ENCODE measurements around the gene STKLD1. TPM values are rescaled to one million over a fixed set of nuclear protein-coding genes. Genes with fewer than 3 reads are reported as not detected.

The STKLD1 gene
- total RNA-seq, 5 donors from 2014 or later (not counting 1 experiment from before 2014, with no cell fraction given), result 0.49 to 1.1 (median 0.70) TPM

- Histone ChIP-seq H3K4me3 (ENCODE audit: control insufficient read depth in 1 of 2, extremely low read depth in 1 of 2, low read length in 1 of 2) (no peak overlapping the region), H3K27me3 (replicated peaks in 1 of 2; ENCODE audit: control insufficient read depth in 2 of 2, extremely low read depth in 1 of 2, insufficient read depth in 2 of 2, low read length in 1 of 2) (peaks cover 0 to 15% of the 10 kb centered on the region in 2 experiments), H3K36me3 (ENCODE audit: control insufficient read depth in 2 of 2, extremely low read depth in 1 of 2, insufficient read depth in 1 of 2, low read length in 1 of 2) (peaks cover 0 to under 1% of the 10 kb centered on the region in 2 donors), H3K9me3 (no peaks in the 10 kb centered on the region), H3K4me1 (ENCODE audit: control insufficient read depth in 1 of 2, extremely low read depth in 1 of 2, insufficient read depth in 2 of 2, low read length in 2 of 2) (peaks cover 0 to 6% of the 10 kb centered on the region in 2 experiments), H3K27ac (ENCODE audit: low read length) (no peak overlapping the region)
- ChIA-PET CTCF (no interaction called here), POLR2A (no interaction called here)
- no peak for DNase-seq
- Mint-ChIP-seq H3K27ac (no peak overlapping the region), H3K9me3 (no peaks in the 10 kb centered on the region), H3K36me3 (no peaks in the 10 kb centered on the region), H3K4me3 (no peak overlapping the region), H3K4me1 (no peaks in the 10 kb centered on the region), H3K27me3 (no peaks in the 10 kb centered on the region)
- no peak for ATAC-seq (replicated peaks in 1 of 4)
- 86% methylated on average over 3 of the region's 6 CpGs for WGBS (ENCODE audit: insufficient coverage)
These were observed 21.2 kb downstream of the STKLD1 start for GRCh38 chr9:133397370-133397769.

GRCh38 chr9:133397895-133398294 lies 21.7 kb downstream of the STKLD1 start:
- DNase-seq (no peak), ATAC-seq (replicated peaks in 1 of 4) (no peak)
- no peak overlapping the region for H3K4me3 Mint-ChIP-seq
- H3K9me3 Mint-ChIP-seq, result no peaks in the 10 kb centered on the region
- no peak overlapping the region for H3K27ac Mint-ChIP-seq
- H3K9me3 ChIP-seq, result no peaks in the 10 kb centered on the region
- H3K27me3 Mint-ChIP-seq, result no peaks in the 10 kb centered on the region
- peaks cover 0 to 15% of the 10 kb centered on the region in 2 experiments for H3K27me3 ChIP-seq (replicated peaks in 1 of 2; ENCODE audit: control insufficient read depth in 2 of 2, extremely low read depth in 1 of 2, insufficient read depth in 2 of 2, low read length in 1 of 2)
- H3K4me1 ChIP-seq (ENCODE audit: control insufficient read depth in 1 of 2, extremely low read depth in 1 of 2, insufficient read depth in 2 of 2, low read length in 2 of 2), result peaks cover 0 to 6% of the 10 kb centered on the region in 2 experiments
- 75% methylated on average over 4 of the region's 9 CpGs for WGBS (ENCODE audit: insufficient coverage)
- POLR2A ChIA-PET, result no interaction called here
- CTCF ChIA-PET, result no interaction called here
- H3K27ac ChIP-seq (ENCODE audit: low read length), result no peak overlapping the region
- peaks cover 0 to 5% of the 10 kb centered on the region in 2 donors for H3K36me3 ChIP-seq (ENCODE audit: control insufficient read depth in 2 of 2, extremely low read depth in 1 of 2, insufficient read depth in 1 of 2, low read length in 1 of 2)
- H3K4me1 Mint-ChIP-seq, result no peaks in the 10 kb centered on the region
- H3K4me3 ChIP-seq (ENCODE audit: control insufficient read depth in 1 of 2, extremely low read depth in 1 of 2, low read length in 1 of 2), result no peak overlapping the region
- H3K36me3 Mint-ChIP-seq, result no peaks in the 10 kb centered on the region

DNA sequence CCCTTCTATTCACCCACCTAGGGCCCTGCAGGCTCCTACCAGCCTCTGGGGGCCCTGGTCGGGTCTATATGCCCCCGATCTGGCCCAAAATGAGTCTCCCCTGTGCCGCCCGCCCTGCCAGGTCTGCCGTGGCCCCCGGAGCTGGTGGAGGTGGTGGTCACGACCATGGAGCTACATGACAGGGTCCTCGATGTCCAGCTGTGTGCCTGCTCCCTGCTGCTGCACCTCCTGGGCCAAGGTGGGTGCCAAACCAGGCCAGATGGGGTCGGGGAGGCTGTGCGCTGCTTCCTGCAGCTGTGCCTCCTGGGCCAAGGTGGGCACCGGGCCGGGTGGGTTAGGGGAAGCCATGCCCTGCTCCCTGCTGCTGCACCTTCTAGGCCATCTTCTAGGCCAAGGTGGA lies 24.1 kb downstream of the STKLD1 start:
- H3K27ac Mint-ChIP-seq, result no peak overlapping the region
- no peaks in the 10 kb centered on the region for H3K9me3 Mint-ChIP-seq
- Histone ChIP-seq H3K36me3 (ENCODE audit: control insufficient read depth in 2 of 2, extremely low read depth in 1 of 2, insufficient read depth in 1 of 2, low read length in 1 of 2) (peaks cover 3 to 11% of the 10 kb centered on the region in 2 donors), H3K4me1 (ENCODE audit: control insufficient read depth in 1 of 2, extremely low read depth in 1 of 2, insufficient read depth in 2 of 2, low read length in 2 of 2) (peaks cover 0 to 15% of the 10 kb centered on the region in 2 experiments), H3K9me3 (no peaks in the 10 kb centered on the region), H3K4me3 (ENCODE audit: control insufficient read depth in 1 of 2, extremely low read depth in 1 of 2, low read length in 1 of 2) (no peak overlapping the region), H3K27ac (ENCODE audit: low read length) (no peak overlapping the region), H3K27me3 (replicated peaks in 1 of 2; ENCODE audit: control insufficient read depth in 2 of 2, extremely low read depth in 1 of 2, insufficient read depth in 2 of 2, low read length in 1 of 2) (no peaks in the 10 kb centered on the region)
- H3K36me3 Mint-ChIP-seq, result no peaks in the 10 kb centered on the region
- H3K4me1 Mint-ChIP-seq, result peaks cover 0 to 4% (median 4%) of the 10 kb centered on the region in 3 donors
- no peaks in the 10 kb centered on the region for H3K27me3 Mint-ChIP-seq
- CTCF ChIA-PET, result interaction anchor here in 1 of 2 donors (0.7 kb wide), 1 partner anchor 91 kb away, joined by 4 read pairs; no protein-coding TSS in a partner anchor
- WGBS (ENCODE audit: insufficient coverage), result 90% methylated on average over 12 of the region's 12 CpGs
- DNase-seq, result no peak
- no peak overlapping the region for H3K4me3 Mint-ChIP-seq
- no peak for ATAC-seq (replicated peaks in 1 of 4)
- POLR2A ChIA-PET, result interaction anchor here in 1 of 2 donors (0.6 kb wide), 1 partner anchor 983 kb away, joined by 4 read pairs; no protein-coding TSS in a partner anchor

DNA sequence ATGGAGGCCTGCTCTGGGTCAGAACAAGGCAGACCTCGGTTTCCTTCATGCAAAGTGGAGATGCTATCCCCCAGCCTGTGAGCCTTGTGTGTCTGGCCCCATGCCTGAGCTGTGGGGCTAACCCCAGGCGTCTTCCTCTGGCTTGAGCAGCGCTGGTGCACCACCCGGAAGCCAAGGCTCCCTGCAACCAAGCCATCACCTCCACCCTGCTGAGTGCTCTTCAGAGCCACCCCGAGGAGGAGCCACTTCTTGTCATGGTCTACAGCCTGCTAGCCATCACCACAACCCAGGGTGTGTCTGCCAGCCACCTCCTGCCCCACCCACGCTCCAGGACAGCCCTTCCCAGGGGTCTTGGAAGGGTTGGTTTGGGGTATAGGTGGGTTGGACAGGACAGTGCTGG lies 25.4 kb downstream of the STKLD1 start:
- POLR2A ChIA-PET, result no interaction called here
- Mint-ChIP-seq H3K27ac (no peak overlapping the region), H3K9me3 (no peaks in the 10 kb centered on the region), H3K4me3 (no peak overlapping the region), H3K4me1 (peaks cover 0 to 4% (median 4%) of the 10 kb centered on the region in 3 donors), H3K36me3 (peaks cover under 1% of the 10 kb centered on the region), H3K27me3 (no peaks in the 10 kb centered on the region)
- H3K27ac ChIP-seq (ENCODE audit: low read length), result no peak overlapping the region
- WGBS (ENCODE audit: insufficient coverage), result 93% methylated on average over 4 of the region's 6 CpGs
- peaks cover 10 to 23% of the 10 kb centered on the region in 2 donors for H3K36me3 ChIP-seq (ENCODE audit: control insufficient read depth in 2 of 2, extremely low read depth in 1 of 2, insufficient read depth in 1 of 2, low read length in 1 of 2)
- no peak for DNase-seq
- no peaks in the 10 kb centered on the region for H3K27me3 ChIP-seq (replicated peaks in 1 of 2; ENCODE audit: control insufficient read depth in 2 of 2, extremely low read depth in 1 of 2, insufficient read depth in 2 of 2, low read length in 1 of 2)
- H3K4me3 ChIP-seq (ENCODE audit: control insufficient read depth in 1 of 2, extremely low read depth in 1 of 2, low read length in 1 of 2), result no peak overlapping the region
- CTCF ChIA-PET, result no interaction called here
- no peak for ATAC-seq (replicated peaks in 1 of 4)
- H3K9me3 ChIP-seq, result no peaks in the 10 kb centered on the region
- H3K4me1 ChIP-seq (ENCODE audit: control insufficient read depth in 1 of 2, extremely low read depth in 1 of 2, insufficient read depth in 2 of 2, low read length in 2 of 2), result peaks cover 0 to 17% of the 10 kb centered on the region in 2 experiments

GRCh38 chr9:133402689-133403088 lies 26.5 kb downstream of the STKLD1 start:
- no peak overlapping the region for H3K27ac Mint-ChIP-seq
- H3K27me3 ChIP-seq (replicated peaks in 1 of 2; ENCODE audit: control insufficient read depth in 2 of 2, extremely low read depth in 1 of 2, insufficient read depth in 2 of 2, low read length in 1 of 2), result no peaks in the 10 kb centered on the region
- no peaks in the 10 kb centered on the region for H3K9me3 Mint-ChIP-seq
- H3K27ac ChIP-seq (ENCODE audit: low read length), result no peak overlapping the region
- peaks cover 0 to 23% of the 10 kb centered on the region in 2 experiments for H3K4me1 ChIP-seq (ENCODE audit: control insufficient read depth in 1 of 2, extremely low read depth in 1 of 2, insufficient read depth in 2 of 2, low read length in 2 of 2)
- POLR2A ChIA-PET, result no interaction called here
- H3K9me3 ChIP-seq, result no peaks in the 10 kb centered on the region
- DNase-seq, result no peak
- peaks cover 6% of the 10 kb centered on the region for H3K36me3 Mint-ChIP-seq
- H3K4me1 Mint-ChIP-seq, result peaks cover 0 to 12% (median 10%) of the 10 kb centered on the region in 3 donors
- H3K36me3 ChIP-seq (ENCODE audit: control insufficient read depth in 2 of 2, extremely low read depth in 1 of 2, insufficient read depth in 1 of 2, low read length in 1 of 2), result peaks cover 11 to 33% of the 10 kb centered on the region in 2 donors
- CTCF ChIA-PET, result no interaction called here
- ATAC-seq (replicated peaks in 1 of 4), result no peak
- WGBS (ENCODE audit: insufficient coverage), result 78% methylated on average over 5 of the region's 7 CpGs
- no peak overlapping the region for H3K4me3 Mint-ChIP-seq
- no peaks in the 10 kb centered on the region for H3K27me3 Mint-ChIP-seq
- H3K4me3 ChIP-seq (ENCODE audit: control insufficient read depth in 1 of 2, extremely low read depth in 1 of 2, low read length in 1 of 2), result no peak overlapping the region

DNA sequence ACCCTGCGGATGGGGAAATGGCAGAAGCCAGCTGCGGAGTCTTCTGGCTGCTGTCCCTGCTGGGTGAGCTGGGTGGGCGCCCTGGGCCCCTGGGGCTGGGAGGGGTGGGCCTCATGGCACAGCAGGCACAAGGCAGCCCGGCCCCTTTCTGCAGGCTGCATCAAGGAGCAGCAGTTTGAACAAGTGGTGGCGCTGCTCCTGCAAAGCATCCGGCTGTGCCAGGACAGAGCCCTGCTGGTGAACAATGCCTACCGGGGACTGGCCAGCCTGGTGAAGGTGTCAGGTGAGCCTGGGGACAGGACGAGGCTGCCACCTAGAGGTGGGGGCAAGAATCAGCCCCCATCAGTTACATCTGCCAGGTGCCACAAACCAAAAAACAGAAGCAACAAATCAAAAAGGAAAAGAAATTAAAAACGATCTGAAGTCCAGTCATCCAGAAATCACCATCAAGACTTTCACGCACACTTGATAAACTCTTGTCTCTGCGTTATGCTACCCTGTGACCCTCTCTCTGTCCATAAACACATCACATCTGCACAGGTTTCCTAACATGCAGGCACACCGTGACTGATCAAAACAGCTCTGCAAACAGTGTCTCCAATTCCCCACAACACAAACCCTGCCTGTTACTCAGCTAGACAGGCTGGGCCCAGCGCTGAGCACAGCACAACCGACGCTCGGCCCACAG lies 27.7 kb downstream of the STKLD1 start:
- H3K27me3 ChIP-seq (replicated peaks in 1 of 2; ENCODE audit: control insufficient read depth in 2 of 2, extremely low read depth in 1 of 2, insufficient read depth in 2 of 2, low read length in 1 of 2), result no peaks in the 10 kb centered on the region
- ATAC-seq (replicated peaks in 1 of 4) (peak; percentile 55 to 68 (median 61)), DNase-seq (peak; percentile 19 to 76 (median 54))
- Mint-ChIP-seq H3K27me3 (no peaks in the 10 kb centered on the region), H3K9me3 (no peaks in the 10 kb centered on the region), H3K4me3 (no peak overlapping the region), H3K36me3 (peaks cover 6% of the 10 kb centered on the region), H3K4me1 (peaks cover 0 to 12% (median 10%) of the 10 kb centered on the region in 3 donors), H3K27ac (no peak overlapping the region)
- H3K9me3 ChIP-seq, result no peaks in the 10 kb centered on the region
- no peak overlapping the region for H3K27ac ChIP-seq (ENCODE audit: low read length)
- H3K36me3 ChIP-seq (ENCODE audit: control insufficient read depth in 2 of 2, extremely low read depth in 1 of 2, insufficient read depth in 1 of 2, low read length in 1 of 2), result peaks cover 11 to 43% of the 10 kb centered on the region in 2 donors
- H3K4me1 ChIP-seq (ENCODE audit: control insufficient read depth in 1 of 2, extremely low read depth in 1 of 2, insufficient read depth in 2 of 2, low read length in 2 of 2), result peaks cover 0 to 23% of the 10 kb centered on the region in 2 experiments
- CTCF ChIA-PET, result interaction anchor here (0.6 to 1.5 kb wide), 3 partner anchors 12 to 57 kb away, joined by 3 read pairs; no protein-coding TSS in a partner anchor
- WGBS (ENCODE audit: insufficient coverage), result 80% methylated on average over 12 of the region's 16 CpGs
- H3K4me3 ChIP-seq (ENCODE audit: control insufficient read depth in 1 of 2, extremely low read depth in 1 of 2, low read length in 1 of 2), result no peak overlapping the region
- POLR2A ChIA-PET, result no interaction called here

All from T-cell (primary cell).